ENCODE measurements around the gene ZWINT.

The ZWINT gene, protein sequence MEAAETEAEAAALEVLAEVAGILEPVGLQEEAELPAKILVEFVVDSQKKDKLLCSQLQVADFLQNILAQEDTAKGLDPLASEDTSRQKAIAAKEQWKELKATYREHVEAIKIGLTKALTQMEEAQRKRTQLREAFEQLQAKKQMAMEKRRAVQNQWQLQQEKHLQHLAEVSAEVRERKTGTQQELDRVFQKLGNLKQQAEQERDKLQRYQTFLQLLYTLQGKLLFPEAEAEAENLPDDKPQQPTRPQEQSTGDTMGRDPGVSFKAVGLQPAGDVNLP

DNA sequence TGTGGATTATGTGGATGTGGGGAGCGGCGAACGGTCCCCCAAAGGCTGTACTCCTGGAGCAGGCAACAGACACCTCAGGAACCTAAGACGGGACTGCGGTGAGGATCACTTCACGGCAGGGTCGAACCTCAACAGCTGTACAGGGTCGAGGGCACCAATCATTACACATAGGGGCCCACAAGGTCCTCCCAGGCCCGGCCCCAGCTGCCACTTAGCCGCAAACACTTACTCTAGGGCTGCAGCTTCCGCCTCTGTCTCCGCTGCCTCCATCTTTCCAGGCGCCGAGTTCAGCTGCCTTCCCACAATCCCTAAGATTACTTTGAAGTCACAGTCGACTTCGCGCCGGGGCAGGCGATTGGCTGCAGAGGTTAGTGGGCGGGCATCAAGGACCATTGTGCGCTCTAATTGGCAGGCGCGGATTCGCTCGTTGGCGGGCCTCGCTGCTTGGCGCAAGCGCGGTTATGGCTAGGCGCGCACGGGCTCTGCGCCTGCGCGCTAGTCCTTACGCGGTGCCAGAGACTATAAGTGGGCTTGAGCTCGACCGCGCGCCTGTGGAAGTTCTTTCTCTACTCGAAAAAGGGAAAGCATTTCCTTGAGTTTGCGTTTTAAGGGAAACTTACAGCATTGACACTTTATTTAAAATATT, at the start of gene ZWINT:
ZWINT (minus strand) TSS at position 293 of the 646 bp plus-strand sequence; CDS start at position 270, 23 bp downstream.
- DNase-seq (ENCODE audit: low read depth) = peak; percentile 84

DNA sequence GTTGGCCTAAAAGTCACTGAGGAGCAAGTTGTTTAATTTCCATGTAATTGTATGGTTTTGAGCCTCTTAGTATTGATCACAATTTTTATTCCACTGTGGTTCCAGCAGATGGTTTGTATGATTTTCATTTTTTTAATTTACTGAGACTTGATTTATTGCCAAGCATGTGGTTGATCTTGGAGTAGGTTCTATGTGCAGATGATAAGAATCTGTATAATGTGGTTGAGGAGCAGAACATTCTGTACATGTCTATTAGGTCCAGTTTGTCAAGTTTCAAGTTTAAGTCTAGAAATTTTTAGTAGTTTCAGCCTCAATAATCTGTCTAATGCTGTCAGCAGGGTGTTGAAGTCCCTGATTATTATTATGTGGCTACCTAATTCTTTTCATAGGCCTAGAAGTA, 22.7 kb upstream of the ZWINT start:
- DNase-seq (ENCODE audit: low read depth) = no peak

DNA sequence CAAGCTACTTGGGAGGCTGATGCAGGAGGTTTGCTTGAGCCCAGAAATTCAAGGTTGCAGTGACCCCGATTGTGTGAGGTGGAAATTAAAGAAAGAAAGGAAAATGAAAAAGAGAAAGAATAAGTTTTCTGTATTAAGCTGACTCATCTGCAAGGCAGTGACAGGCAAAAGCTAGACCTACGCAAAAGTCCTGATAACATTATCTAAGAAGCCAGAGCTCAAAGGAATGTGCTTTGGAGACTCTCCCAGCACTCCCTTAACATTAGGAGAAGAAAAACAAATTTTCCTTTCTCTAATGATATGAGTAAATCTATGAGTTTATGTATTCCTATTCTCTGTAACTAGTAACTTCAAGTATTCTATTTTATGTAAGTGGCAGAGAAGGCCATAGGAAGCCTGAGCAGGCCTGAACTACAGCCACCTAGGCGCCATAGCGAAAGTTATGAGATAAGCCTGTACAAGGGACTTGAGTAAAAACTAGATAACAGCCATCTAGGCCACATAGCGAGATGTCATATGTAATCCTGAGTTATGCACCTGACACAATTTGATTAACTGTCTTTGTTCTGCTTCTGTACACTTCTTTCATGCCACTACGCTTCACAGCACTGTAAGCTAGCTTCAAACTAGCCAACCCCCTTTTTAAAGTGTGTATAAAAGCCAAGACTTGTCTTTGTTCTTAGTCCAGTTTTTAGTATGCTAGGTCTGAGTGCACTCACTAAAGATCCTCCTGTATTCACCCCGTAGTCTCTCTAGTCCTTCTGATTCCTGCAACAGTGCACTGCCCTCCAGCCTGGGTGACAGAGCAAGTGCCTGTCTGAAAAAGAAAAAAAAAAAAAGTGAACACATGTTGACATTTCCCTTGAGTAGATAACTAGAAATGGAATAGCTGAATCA, 9.4 kb upstream of the ZWINT start:
- DNase-seq (ENCODE audit: low read depth) = no peak

DNA sequence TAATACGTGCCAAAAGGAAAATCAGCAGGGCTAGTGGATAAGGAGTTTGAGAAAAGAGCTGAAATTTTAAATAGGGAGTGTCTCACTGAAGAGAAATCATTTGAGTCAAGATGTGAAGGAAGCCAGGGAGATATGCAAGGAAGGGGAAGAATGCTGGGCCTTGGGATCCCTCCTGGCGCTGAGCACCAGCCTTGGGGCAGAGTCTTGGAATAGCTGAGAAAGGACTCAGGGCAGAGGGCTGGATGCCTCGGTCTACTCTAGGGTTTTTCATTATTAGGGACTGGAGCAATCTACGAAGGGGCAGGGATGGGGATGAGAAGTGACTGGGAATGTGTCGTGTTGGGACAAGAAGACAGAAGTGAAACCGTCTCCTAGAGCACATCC, 484 bp downstream of the ZWINT start:
- no peak for DNase-seq (ENCODE audit: low read depth)

DNA sequence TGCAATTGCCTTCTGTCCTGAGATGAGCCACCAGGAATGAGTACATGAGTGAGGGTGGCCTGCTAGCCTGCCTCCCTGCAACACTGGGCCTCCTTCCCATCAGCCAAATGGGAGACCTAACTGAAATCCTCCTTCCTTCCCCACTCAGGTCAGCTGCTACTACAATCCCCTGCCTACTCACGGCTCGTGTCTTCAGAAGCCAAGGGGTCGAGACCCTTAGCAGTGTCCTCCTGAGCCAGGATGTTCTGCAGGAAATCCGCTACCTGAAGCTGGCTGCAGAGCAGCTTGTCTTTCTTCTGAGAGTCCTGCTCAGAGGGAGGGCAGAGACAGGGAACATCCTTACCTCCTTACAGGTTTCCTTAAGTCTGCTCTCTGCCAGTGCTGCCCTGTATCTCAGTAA, 1.2 kb downstream of the ZWINT start:
- no peak for DNase-seq (ENCODE audit: low read depth)

DNA sequence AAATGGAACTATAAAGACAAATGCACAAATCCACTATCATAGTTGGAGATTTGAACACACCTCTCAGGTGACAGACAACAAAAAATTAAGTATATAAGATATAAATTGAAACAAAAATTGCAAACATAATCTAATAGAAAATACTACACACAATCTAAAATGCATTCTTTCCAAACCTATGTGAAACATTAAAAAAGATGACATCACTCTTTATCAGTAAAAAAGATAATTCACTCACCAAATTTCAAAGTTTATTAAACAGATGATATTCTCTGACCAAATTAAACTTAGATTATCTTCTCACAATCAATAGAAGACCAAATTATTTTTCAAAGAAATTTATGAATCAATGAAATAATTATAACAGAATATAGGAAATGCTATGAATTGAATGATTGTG, 4.0 kb downstream of the ZWINT start:
- no peak for DNase-seq (ENCODE audit: low read depth)

DNA sequence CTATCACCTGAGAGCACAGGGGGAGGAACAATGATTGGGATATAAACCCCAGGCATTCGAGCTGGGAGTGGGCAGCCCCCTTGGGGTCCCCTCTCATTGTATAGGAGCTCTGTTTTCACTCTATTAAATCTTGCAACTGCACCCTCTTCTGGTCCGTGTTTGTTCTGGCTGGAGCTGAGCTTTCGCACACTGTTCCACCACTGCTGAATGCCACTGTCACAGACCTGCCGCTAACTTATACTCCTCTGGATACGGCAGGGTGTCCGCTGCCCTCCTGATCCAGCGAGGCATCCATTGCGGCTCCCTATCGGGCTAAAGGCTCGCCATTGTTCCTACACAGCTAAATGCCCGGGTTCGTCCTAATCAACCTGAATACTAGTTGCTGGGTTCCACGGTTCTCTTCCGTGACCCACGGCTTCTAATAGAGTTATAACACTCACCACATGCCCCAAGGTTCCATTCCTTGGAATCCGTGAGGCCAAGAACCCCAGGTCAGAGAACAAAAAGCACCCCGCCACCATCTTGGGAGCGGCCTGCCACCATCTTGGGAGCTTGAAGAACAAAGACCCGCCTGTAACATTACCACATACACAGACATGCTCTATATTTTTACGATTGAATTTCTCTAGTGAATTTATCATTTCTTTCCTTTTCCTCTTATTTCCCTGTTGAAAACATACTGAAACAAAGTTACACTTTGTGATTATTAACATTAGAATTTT, 9.0 kb downstream of the ZWINT start:
- DNase-seq (ENCODE audit: low read depth) = no peak

DNA sequence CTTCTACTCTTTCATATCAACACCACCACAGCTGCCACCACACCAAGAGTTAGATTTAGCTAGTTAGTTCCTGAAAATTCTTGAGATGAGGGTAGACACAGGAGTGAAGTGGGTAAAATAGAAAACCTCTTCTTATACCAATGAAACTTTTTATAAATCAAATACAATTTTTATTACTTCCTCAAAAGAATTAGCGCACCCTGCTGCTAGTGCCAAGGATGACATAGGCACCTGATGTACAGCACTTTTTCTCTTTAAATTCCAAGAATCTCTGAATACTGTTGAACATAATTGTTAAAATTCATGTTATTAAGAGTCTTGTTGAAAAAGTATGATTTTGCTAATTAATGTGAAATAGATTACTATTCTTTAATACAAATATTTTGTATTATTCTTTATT, 11.4 kb downstream of the ZWINT start:
- no peak for DNase-seq (ENCODE audit: low read depth)

DNA sequence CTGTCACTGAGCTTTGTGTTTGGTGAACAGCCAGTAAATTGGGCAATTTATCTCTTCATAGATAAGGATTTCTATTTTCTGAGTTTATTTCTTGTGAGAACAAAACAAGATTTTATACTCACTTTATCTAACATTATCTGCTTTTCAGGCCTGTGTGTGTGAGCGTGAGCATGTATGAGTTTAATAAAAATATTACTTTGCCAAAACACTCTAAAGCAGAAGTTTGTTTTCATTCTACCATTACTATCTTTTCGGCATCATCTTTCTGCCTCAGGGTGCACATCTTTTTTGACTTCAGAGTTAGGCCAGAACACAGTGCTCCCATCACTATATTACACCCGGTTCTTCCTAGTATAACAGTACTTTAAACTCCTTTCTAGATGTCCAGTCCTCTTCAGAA, 13.0 kb downstream of the ZWINT start:
- DNase-seq (ENCODE audit: low read depth) = no peak

DNA sequence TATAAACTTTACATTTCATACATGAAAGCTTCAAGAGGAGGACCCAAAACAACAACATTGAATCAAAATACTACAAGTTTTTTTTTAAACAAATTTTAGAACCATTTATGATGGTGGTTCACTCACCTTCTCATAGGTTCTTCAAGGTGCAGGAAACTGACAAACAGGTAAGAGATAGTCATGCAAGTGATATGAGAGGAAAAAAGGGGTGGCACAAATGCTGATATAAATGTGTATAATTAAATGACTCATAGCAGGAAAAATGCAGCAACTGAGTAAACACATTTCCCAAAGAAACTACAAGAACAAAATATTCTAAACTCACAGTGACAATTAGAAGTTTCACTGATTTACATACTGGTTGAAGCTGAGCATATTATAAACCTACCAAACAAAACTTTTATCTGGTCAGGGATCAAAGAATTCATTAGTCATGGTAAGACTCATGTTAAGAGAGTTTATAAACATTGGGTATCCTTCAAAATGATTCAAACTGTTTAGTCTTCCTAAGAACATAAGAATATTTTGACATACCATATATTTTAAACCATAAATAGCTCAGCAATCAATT, 14.1 kb downstream of the ZWINT start:
- DNase-seq (ENCODE audit: low read depth) = no peak

DNA sequence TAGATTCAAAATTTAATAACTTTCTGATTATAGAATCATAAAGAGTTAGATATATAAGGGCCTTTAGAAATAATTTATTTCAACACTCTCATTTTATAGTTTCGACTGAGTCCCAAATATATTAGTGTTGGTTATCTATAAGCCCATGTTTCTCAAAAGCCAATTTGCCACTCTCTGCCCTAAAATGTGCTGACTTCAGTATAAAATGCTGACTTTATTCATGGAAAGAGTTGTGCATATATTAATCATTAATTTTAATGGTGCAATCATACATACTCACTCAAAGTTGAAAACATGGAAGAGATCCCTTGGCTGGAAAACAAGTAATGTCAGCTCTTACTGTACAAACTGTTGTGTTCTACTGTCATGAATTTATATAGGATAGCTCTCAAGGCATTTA, 19.4 kb downstream of the ZWINT start:
- DNase-seq (ENCODE audit: low read depth) = no peak

DNA sequence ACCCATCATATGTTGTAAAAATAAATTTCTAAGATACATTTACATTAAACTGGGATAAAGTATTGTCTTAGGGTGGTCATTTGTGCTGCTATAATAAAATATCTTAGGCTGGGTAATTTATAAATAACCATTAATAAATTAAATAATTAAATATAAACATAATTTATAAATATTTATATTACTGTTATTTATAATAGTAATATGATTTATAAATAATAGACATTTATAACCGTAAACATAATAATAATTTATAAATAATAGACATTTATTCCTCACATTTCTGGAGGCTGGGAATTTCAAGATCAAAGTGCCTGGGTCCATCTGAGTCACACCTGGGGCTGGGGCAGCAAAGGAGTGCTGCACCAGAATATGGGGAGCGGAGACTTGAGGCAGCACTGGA, 31.1 kb downstream of the ZWINT start:
- DNase-seq (ENCODE audit: low read depth) = no peak

DNA sequence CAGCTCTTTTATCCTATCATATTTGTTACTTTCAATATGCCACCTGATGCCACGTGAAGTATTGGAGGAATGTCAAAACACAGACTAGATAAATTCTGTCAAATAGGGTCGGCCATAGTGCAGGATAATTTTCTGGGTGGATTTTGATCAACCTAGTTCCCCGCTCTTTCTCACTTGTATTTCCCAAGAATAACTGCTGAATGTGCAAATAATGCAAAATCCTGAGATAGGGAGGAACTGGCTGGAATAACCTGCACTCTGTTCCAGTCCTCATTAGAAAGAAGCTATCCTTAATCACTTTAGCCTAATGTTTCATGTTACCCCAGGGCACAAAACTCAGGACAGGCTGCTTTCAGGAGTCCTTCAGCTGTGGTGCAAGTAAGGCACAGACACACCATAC, 33.9 kb downstream of the ZWINT start:
- DNase-seq (ENCODE audit: low read depth) = no peak

DNA sequence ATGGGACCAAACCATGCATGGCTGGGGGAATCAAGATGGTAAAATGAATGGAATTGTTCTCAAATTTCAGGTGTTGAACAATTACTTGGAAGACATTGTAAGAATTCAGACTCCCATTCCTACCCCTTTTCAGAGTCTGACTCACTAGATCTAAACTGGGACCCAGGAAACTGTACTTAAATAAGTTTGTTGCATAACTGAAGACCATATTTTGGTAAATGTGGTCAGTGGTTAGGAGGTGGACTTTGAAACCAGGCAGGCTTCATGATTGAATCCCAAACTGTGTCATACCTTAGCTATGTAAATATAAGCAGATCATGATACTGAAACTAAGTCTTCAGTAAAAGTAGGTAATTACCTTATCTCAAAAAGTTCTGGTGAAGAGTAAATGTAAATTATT, 41.7 kb downstream of the ZWINT start:
- no peak for DNase-seq (ENCODE audit: low read depth)

DNA sequence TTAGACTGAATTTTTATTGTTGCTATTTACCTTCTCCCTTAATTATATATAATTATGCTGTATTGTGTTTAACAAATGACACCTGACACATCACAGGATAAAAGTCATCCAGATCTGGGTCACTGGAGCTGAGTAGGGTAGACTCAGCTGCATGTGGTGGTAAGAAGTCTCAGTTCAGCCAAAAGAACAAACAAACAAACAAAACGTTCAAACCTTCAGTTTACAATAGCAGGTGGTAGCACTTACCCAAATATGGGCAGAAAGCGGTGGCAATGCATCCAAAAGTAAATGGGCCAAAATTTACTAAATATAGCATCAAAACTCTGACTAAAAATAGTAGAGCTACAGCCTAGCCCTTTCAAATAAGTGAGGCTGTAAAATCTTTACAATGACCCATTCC, 42.2 kb downstream of the ZWINT start:
- no peak for DNase-seq (ENCODE audit: low read depth)

DNA sequence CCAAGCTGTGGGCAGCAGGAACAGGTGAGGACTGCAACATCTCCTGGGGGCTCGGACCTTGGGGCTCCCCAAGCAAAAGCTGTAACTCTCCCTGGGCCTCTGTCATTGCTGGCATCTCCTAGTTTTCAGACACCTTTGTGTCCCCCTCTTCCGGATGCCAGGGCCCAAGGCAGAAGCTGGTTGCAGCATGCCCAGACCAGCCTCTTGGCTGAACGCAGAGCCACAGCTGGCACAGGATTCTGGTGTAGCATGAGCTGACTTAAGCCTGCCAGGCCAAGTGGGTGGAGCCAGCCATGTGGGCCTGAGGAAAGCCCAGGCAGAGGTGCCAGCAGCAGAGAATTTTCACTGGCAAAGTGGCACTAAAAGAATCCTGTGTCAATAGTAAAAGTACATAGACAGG, 43.5 kb downstream of the ZWINT start:
- DNase-seq (ENCODE audit: low read depth) = no peak

DNA sequence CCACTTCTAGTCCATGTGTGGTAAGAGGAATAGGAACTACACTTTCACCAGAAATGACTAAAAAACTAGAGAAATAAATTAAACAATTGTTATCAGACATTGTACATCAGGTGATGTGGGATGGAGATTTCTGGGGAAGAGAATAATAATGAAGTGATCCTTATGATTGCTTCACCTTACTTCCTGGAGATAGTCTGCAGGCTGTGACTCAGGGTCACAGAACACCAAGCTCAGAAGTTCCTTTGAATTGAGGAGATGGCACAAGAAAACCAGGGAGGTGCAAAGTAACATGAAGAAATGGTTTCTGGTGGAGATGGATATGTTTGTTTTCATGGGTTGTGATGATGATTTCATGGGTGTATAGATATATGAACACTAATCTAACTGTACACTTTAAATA, 44.5 kb downstream of the ZWINT start:
- no peak for DNase-seq (ENCODE audit: low read depth)
